ENCODE results near the gene ARHGEF10L. TPM values are rescaled to one million over a fixed set of nuclear protein-coding genes. Genes with fewer than 3 reads are reported as not detected.

ARHGEF10L gene
- total RNA-seq, 1 donor from 2014 or later = 34.3 TPM

DNA sequence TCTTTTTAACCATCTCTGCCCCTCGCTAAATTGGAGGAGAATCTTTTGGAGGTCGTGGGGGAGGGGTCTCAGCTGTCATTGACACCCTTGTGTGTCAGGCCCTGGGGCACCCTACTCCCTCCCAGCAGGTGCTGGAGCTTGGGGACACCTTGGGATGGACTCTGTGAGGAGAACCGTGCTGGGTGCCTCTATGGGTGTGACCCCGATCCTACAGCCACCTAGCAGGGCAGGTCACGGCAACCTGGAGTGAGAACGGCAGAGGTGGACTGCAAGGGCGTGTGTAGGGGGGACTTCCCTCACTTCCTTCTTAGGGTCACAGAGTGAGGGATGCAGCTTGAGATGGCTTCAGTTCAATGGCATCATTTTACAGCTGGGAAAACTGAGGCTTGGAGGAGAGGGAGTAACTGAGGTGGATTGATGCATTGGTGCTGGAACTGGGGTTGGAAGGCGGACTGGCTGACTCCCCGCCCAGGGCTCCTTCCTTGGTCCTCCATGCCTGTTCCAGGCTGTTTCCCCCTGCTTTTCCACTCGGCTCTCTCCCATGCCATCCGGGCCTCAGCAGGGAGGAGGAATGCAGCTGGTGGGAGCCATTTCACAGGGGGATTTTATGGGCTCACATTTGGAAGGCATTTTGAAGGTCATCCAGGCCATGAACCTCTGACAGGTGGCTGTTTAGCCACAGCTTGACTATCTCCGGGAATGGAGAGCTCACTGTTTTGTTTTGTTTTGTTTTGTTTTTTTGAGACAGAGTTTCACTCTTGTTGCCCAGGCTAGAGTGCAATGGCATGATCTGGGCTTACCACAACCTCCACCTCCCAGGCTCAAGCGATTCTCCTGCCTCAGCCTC, 18.8 kb upstream of the ARHGEF10L start:
- DNase-seq (ENCODE audit: low spot score) (no peak), ATAC-seq (no peak)
- intact Hi-C loops (cut with DNase I) = no loop called here

GRCh38 chr1:17521946-17522612, 17.4 kb upstream of the ARHGEF10L start:
- intact Hi-C loops (cut with DNase I) = no loop called here
- ATAC-seq (no peak), DNase-seq (ENCODE audit: low spot score) (no peak)

DNA sequence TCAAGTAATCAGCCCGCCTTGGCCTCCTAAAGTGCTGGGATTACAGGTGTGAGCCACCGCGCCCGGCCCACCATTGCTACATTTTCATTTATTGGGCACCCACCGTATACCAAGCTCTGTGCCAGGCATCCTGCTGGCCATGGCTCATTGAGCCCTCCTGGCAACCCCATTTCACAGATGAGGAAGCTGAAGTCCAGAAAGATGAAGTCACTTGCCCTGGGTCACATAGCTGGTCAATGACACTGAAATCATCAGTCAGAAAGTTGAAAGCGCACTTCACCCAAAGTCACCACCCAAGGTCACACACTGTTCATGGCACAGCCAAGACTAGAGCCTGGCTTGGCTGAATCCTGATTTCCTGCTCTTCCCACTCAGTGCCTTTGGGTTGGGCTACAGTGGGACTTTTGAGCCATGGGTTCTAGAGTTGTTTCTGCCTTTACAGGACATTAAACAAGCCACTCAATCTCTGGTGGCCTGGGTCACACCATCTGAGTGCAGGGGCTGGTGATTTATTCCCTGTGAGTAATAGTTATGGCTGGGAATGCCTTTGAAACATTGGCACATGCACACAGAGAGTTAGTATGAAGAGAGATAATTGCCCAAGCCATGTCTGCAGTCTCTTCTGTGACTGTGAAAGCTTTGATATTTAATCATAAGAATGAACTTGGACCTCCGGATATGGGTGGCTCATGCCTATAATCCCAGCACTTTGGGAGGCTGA, 16.0 kb upstream of the ARHGEF10L start:
- DNase-seq (ENCODE audit: low spot score) (no peak), ATAC-seq (no peak)
- intact Hi-C loops (cut with DNase I) = no loop called here

DNA sequence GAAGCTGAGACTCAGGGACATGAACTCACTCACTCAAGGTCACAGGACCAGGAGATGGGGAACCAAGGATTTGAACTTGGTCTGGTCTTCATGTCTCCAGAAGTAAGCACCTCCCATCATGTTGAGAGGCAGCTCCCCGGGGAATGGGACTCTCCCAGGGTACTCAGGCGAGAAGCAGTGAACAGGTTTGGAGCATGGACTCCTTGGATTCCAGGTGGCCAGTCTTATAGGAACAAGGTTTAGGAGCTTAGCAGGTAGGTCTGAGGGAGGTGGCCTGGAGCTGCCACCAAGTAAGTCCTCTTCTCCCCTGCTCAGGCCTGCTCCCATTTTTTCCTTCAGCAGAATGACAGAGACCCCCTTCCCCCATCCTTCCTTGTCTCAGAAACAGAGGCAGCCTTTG, 14.9 kb upstream of the ARHGEF10L start:
- intact Hi-C loops (cut with DNase I) = no loop called here
- ATAC-seq (no peak), DNase-seq (ENCODE audit: low spot score) (no peak)

DNA sequence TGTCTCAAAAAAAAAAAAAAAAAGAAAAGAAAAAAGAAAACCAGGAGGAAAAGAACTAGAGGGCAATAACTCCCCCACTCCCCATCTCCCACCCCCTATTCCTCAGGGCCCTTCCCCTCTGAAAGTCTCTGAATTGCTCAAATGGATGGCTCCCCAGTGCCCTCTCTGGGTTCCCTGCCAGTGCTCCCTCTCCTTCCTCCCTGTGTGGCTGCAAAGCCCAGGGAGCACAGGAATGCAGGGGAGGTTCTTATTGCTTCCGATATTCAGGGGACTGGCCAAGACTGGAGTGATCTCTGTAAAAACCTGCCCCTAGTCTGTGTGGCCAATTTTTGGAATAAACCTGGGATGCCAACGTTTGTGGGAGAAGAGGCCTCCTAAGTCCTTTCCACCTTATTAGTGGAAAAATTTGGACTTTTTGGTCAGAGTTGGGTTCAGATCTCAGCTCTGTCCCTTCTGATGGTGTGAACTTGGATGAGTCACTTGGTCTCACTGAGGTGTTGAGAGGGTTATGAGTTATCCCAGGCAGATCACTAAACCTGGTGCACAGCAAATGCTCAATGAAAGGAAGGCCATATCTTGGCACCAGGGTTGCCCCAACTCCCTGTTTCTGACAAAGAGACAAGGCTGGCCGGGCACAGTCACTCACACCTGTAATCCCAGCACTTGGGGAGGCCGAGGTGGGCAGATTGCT, 13.4 kb upstream of the ARHGEF10L start:
- no peak for DNase-seq (ENCODE audit: low spot score)
- intact Hi-C loops (cut with DNase I) = no loop called here
- ATAC-seq = no peak

- peak; percentile 55 for ATAC-seq
Observed at GRCh38 chr1:17527036-17527914, 12.2 kb upstream of the ARHGEF10L start.

DNA sequence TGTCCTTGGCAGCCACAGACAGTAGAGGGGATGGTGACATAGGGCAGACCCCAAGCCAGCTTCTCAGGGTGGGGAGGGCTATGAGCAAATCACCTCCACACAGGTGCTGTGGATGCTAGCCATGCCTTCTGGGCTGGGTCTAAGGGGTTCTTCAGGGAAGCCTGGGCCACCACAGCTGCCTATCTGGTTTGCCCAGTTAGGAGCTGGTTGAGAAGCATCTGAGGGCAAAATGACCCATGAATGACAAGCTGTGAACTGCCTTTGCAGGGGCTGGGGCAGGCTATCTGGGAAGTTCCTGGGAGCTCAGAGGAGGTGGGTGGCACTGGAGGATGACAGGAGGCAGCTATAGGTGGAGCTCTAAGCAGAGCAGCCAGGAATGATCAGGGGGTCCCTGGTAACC, 10.1 kb upstream of the ARHGEF10L start:
- no peak for ATAC-seq
- intact Hi-C loops (cut with DNase I) = no loop called here
- DNase-seq (ENCODE audit: low spot score) = no peak

More at GRCh38 chr1:17527036-17527914, 12.2 kb upstream of the ARHGEF10L start:
- intact Hi-C loops (cut with DNase I) = no loop called here
- no peak for DNase-seq (ENCODE audit: low spot score)

- no peak for DNase-seq (ENCODE audit: low spot score)
- ATAC-seq = no peak
- intact Hi-C loops (cut with DNase I) = no loop called here
Observed at GRCh38 chr1:17531343-17531681, 8.2 kb upstream of the ARHGEF10L start.

- peak; percentile 87 for ATAC-seq
- intact Hi-C loops (cut with DNase I) = no loop called here
- DNase-seq (ENCODE audit: low spot score) = peak; percentile 76
Observed at GRCh38 chr1:17531682-17532487, 7.6 kb upstream of the ARHGEF10L start.

DNA sequence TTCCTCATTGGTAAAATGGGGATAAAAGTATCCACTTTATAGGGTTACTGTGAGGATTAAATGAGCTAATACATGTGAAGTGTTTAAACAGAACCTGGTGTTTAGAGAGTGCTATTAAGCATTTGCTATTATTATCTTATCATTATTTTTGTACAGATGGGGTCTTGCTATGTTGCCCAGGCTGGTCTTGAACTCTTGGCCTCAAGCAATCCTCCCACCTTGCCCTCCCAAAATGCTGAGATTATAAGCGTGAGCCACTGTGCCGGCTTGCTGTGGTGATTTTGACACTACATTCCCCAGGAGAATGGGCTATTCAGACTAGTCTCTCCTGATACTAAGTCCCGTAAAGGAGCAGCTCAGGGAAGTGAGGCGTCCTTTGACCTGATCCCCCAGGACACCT, 6.3 kb upstream of the ARHGEF10L start:
- intact Hi-C loops (cut with DNase I) = no loop called here
- ATAC-seq = no peak
- DNase-seq (ENCODE audit: low spot score) = no peak

- DNase-seq (ENCODE audit: low spot score) (no peak), ATAC-seq (no peak)
- intact Hi-C loops (cut with DNase I) = no loop called here
Observed at GRCh38 chr1:17535300-17535936, 4.1 kb upstream of the ARHGEF10L start.

DNA sequence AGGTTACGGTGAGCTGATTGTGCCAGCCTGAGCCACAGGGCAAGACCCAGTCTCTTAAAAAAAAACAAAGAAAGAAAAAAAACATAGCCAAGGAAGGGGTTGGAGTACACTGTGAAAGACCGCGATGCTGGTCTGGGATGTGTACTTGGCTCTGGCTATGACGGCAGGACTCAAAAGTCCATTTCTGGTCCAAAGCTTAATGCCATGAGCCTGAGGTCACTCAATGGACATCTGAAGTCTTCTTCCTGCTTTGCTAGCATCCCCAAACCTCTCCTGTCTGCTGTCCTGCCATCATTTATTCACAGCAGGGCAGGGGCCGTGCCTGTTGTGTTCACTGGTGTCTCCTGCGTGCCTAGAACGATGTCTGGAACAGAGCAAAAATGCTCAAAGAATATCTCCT, 1.5 kb upstream of the ARHGEF10L start:
- ATAC-seq (peak; percentile 20), DNase-seq (ENCODE audit: low spot score) (no peak)
- intact Hi-C loops (cut with DNase I) = no loop called here

DNA sequence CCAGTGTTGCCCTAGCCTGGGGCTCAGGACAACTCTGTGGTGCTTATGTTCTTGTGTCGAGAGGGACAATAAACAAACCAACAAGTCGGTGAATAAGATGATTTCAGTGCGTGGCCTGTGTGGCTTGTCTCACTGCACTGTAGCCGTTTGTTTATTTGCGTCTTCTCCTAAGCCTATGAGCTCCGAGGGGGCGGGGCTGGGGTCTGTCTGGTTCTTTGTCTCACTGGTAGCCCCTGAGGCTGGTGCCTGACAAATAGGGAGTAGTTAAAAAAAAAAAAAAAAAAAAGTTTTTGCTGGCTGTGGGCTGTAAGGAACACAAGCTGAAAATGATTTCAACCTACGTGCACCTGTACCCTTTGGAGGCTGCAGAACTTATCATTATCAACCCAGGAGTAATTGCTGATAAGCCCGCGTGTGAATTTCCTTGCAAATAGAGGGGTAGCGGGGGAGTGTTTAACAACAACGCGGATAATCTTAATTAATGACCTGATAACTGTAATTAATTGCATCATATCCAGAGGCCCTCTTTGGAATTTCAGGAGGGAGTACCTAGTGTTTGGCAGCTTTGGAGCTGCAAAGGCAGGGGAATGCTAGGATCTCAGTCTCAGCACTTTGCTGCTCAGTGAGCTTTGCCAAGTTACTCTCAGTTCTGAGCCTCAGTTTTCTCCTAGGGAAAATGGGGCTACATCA, 925 bp upstream of the ARHGEF10L start:
- ATAC-seq = peak; percentile 6
- DNase-seq (ENCODE audit: low spot score) = no peak
- intact Hi-C loops (cut with DNase I) = no loop called here

- intact Hi-C loops (cut with DNase I) = no loop called here
- no peak for ATAC-seq
- DNase-seq (ENCODE audit: low spot score) = no peak
Observed at GRCh38 chr1:17539118-17539476, 401 bp upstream of the ARHGEF10L start.

GRCh38 chr1:17540255-17541001, 930 bp downstream of the ARHGEF10L start:
- intact Hi-C loops (cut with DNase I) = no loop called here
- ATAC-seq (peak; percentile 88), DNase-seq (ENCODE audit: low spot score) (peak; percentile 81)

DNA sequence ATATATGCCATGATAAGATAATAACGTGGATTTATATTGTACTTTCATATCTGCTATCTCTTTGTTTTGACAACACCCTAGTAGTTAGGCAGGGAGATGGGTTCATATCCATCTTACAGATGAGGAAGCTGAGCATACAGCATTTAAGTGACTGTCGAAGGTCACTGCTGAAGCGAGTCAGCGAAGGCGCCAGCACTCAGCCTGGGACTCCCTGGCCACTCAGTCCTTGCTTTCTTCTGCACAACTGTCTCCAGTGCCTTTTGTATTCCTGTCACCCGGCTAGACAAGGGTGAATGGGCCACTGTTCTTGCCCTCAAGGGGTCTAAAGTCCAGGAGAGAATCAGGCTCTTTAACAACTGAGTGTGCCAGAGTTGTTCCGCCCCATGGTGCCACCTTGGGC, 3.1 kb downstream of the ARHGEF10L start:
- intact Hi-C loops (cut with DNase I) = no loop called here
- ATAC-seq (no peak), DNase-seq (ENCODE audit: low spot score) (no peak)

Data from sciatic nerve (tissue), 2 donors.